K562 (cell line): Measurements from ENCODE around the gene LCA5L. TPM values are rescaled to one million over a fixed set of nuclear protein-coding genes. Genes with fewer than 3 reads are reported as not detected.
A peak's percentile ranks its signal among the peaks of the same experiment; 100 is the strongest.

ENCODE experiments used
- ATF6 ChIP-seq: sonication (generic); formaldehyde crosslinking; IDR thresholded peaks from 2 replicates; pipeline ENCODE4 v1.4.0; 2020; ENCODE audit warnings: mild to moderate bottlenecking, missing genetic modification reagents
- BRCA1 ChIP-seq, 2 experiments: fragments of 450-650 bp in 1 of 2; sonication (generic) in 1 of 2; formaldehyde crosslinking in 1 of 2; IDR thresholded peaks; 2 replicates each; pipeline versions ENCODE4 v1.5.0 to v1.6.1; 2017 to 2020; ENCODE audit warnings: mild to moderate bottlenecking in 1 of 2, missing genetic modification reagents in 1 of 2
- BRF1 ChIP-seq: IDR thresholded peaks from 3 replicates; pipeline ENCODE4 v1.6.1; 2011; ENCODE audit warnings: borderline replicate concordance, mild to moderate bottlenecking; ENCODE audit not compliant: insufficient read length; ENCODE audit errors: extremely low read depth
- CTCF ChIP-seq, 3 experiments: IDR thresholded peaks in 2 of 3; conservative IDR thresholded peaks in 1 of 3; 2 replicates each; pipeline ENCODE4 v1.5.1; 2011 to 2012; ENCODE audit warnings: low read length in 3 of 3, mild to moderate bottlenecking in 3 of 3, control low read depth in 2 of 3, improper control_type of control experiment in 1 of 3, inconsistent platforms in 1 of 3, low read depth in 1 of 3, mixed read lengths in 1 of 3, moderate library complexity in 1 of 3; ENCODE audit not compliant: insufficient read depth in 2 of 3
- DMBX1 ChIP-seq: fragments of 250-450 bp; sonication (Bioruptor Pico); IDR thresholded peaks from 2 replicates; pipeline ENCODE4 v1.8.0; 2022; ENCODE audit warnings: inconsistent platforms, mild to moderate bottlenecking, moderate library complexity, borderline replicate concordance
- GABPB2 ChIP-seq: fragments of 250-450 bp; sonication (Bioruptor Pico); conservative IDR thresholded peaks from 2 replicates; pipeline ENCODE4 v1.5.1; 2021; ENCODE audit warnings: mild to moderate bottlenecking
- HDGF ChIP-seq: fragments of 450-650 bp; IDR thresholded peaks from 2 replicates; pipeline ENCODE4 v1.6.1; 2016
- NR0B1 ChIP-seq: fragments of 450-650 bp; IDR thresholded peaks from one replicate; pipeline ENCODE4 v1.6.1; 2018; ENCODE audit warnings: mild to moderate bottlenecking, moderate library complexity; ENCODE audit not compliant: partially characterized antibody
- NRF1 ChIP-seq, 2 experiments: fragments of 450-650 bp; IDR thresholded peaks in 1 of 2; conservative IDR thresholded peaks in 1 of 2; 2 replicates each; pipeline ENCODE4 v1.6.1; 2014; ENCODE audit warnings: mild to moderate bottlenecking in 2 of 2
- POLR2AphosphoS5 ChIP-seq: IDR thresholded peaks from 2 replicates; pipeline ENCODE4 v1.6.1; 2011; ENCODE audit warnings: mild to moderate bottlenecking, low read depth, low read length, moderate library complexity; ENCODE audit not compliant: control insufficient read depth, insufficient read depth
- PRMT5 ChIP-seq: sonication (generic); formaldehyde crosslinking; IDR thresholded peaks from 2 replicates; pipeline ENCODE4 v1.5.0; 2020; ENCODE audit warnings: missing genetic modification reagents
- PTTG1 ChIP-seq: fragments of 450-650 bp; IDR thresholded peaks from 2 replicates; pipeline ENCODE4 v1.6.1; 2016; ENCODE audit warnings: low read depth, mild to moderate bottlenecking, missing genetic modification characterization, missing compliant biosample characterization
- SIX5 ChIP-seq, 2 experiments: IDR thresholded peaks; 2 replicates each; pipeline ENCODE4 v1.6.1; 2011; ENCODE audit warnings: low read length in 2 of 2, borderline replicate concordance in 1 of 2, low read depth in 1 of 2, mild to moderate bottlenecking in 1 of 2, moderate library complexity in 1 of 2; ENCODE audit not compliant: insufficient read depth in 1 of 2
- SMAD1 ChIP-seq: fragments of 150-350 bp; IDR thresholded peaks from 2 replicates; pipeline ENCODE4 v1.6.1; 2014; ENCODE audit warnings: low read length, low read depth; ENCODE audit not compliant: partially characterized antibody
- THAP12 ChIP-seq: fragments of 250-450 bp; sonication (Bioruptor Pico); IDR thresholded peaks from 2 replicates; pipeline ENCODE4 v1.9.0; 2021; ENCODE audit warnings: mild to moderate bottlenecking, inconsistent platforms
- TRIM28 ChIP-seq: fragments of 450-650 bp; IDR thresholded peaks from 2 replicates; pipeline ENCODE4 v1.6.1; 2017
- TSC22D4 ChIP-seq: fragments of 450-650 bp; IDR thresholded peaks from 2 replicates; pipeline ENCODE4 v1.6.1; 2016; ENCODE audit warnings: missing genetic modification characterization, missing biosample characterization, control low read depth
- ZFX ChIP-seq: sonication (generic); formaldehyde crosslinking; IDR thresholded peaks from 2 replicates; pipeline ENCODE4 v1.8.0; 2022; ENCODE audit warnings: mild to moderate bottlenecking, missing genetic modification reagents, moderate library complexity
- ZNF444 ChIP-seq: fragments of 250-450 bp; sonication (Bioruptor Pico); IDR thresholded peaks from 2 replicates; pipeline ENCODE4 v1.4.0; 2020; ENCODE audit warnings: mild to moderate bottlenecking, moderate library complexity
- polyA plus RNA-seq, 8 experiments: library from polyadenylated mRNA; depleted of rRNA in 4 of 8; stranded (reverse) in 5 of 8; unstranded in 3 of 8; fragments of >200 nt; fragmentation: Nextera tagmentation in 2 of 8; fragmentation: Illumina TruSeq in 1 of 8; extraction: Ambion mirVana in 2 of 8; extraction: Trizol in 1 of 8; gene quantifications; 2 replicates each; pipeline versions ENCODE4 v1.2.1 to v1.2.3, GENCODE V29; 2011 to 2014; ENCODE audit warnings: inconsistent platforms in 1 of 8, missing spikeins in 1 of 8
- total RNA-seq, 7 experiments: library from RNA; depleted of rRNA in 6 of 7; stranded (reverse); fragments of >200 nt in 6 of 7; fragmentation: Illumina TruSeq in 2 of 7; extraction: Trizol in 2 of 7; gene quantifications; 2 replicates each; pipeline versions ENCODE4 v1.2.1 to v1.2.3, GENCODE V29; 2011 to 2021; ENCODE audit warnings: low replicate concordance in 1 of 7

The LCA5L gene
- total and polyA plus RNA-seq, 9 of the 15 experiments (the other 6 are each of a cell fraction or from before 2014, with no cell fraction given): 1.8 to 4.9 (median 3.8) TPM

- peak; percentile 62 to 67 for TF ChIP-seq NRF1 (conservative IDR thresholded peaks at IDR 0.05 in 1 of 2, IDR thresholded peaks at IDR 0.05 in 1 of 2)
- no peak for TF ChIP-seq ATF6 (CRISPR knock-in tag)
- no peak for TF ChIP-seq POLR2AphosphoS5
- 0 out of 2 replicates have a peak, but pooled peaks have one; percentile 23 for TF ChIP-seq GABPB2 (CRISPR knock-in tag)
- no peak for TF ChIP-seq NR0B1
- TF ChIP-seq DMBX1 (CRISPR knock-in tag): 0 out of 2 replicates have a peak, but pooled peaks have one; percentile 25
- no peak for TF ChIP-seq BRCA1 (IDR thresholded peaks at IDR 0.05)
- TF ChIP-seq BRCA1 (CRISPR knock-in tag; IDR thresholded peaks at IDR 0.05): no peak
- no peak for TF ChIP-seq BRF1
- no peak for TF ChIP-seq THAP12 (CRISPR knock-in tag)
- TF ChIP-seq SMAD1: peak; percentile 52
- no peak for TF ChIP-seq TSC22D4 (tag)
- TF ChIP-seq SIX5 (IDR thresholded peaks at IDR 0.05; ENCODE audit: borderline replicate concordance in 1 of 2, insufficient read depth in 1 of 2, low read depth in 1 of 2, low read length in 2 of 2): no peak
- TF ChIP-seq CTCF (IDR thresholded peaks at IDR 0.05 in 2 of 3, conservative IDR thresholded peaks at IDR 0.05 in 1 of 3; ENCODE audit: insufficient read depth in 2 of 3, low read depth in 1 of 3, low read length in 3 of 3): no peak
- no peak for TF ChIP-seq HDGF
- no peak for TF ChIP-seq TRIM28
- TF ChIP-seq PTTG1 (tag): no peak
- TF ChIP-seq PRMT5 (CRISPR knock-in tag): no peak
- TF ChIP-seq ZFX (CRISPR knock-in tag): no peak
- no peak for TF ChIP-seq ZNF444 (CRISPR knock-in tag)
Measured at GRCh38 chr21:39451332-39452206, 6.0 kb upstream of the LCA5L start, which contains the start of gene SH3BGR (continued).
